GM06990 (cell line): Measurements from ENCODE around the gene MYLIP.

Experiments
- DNase-seq: peaks from one replicate; pipeline ENCODE4 v3.0.0-alpha.2; 2011; ENCODE audit not compliant: insufficient read length; ENCODE audit errors: extremely low read depth
- H3K27me3 ChIP-seq: replicated peaks from 2 replicates; pipeline ENCODE4 v1.6.0; 2011; ENCODE audit warnings: low read length; ENCODE audit not compliant: control insufficient read depth, insufficient read depth
- H3K36me3 ChIP-seq: 2 replicates; pipeline ENCODE4 v1.5.1; 2011; ENCODE audit warnings: low read length; ENCODE audit not compliant: control insufficient read depth, insufficient read depth
- H3K4me3 ChIP-seq: replicated peaks from 2 replicates; pipeline ENCODE4 v1.5.1; 2011; ENCODE audit warnings: low read depth, mild to moderate bottlenecking, control low read depth, low read length
- CTCF ChIP-seq: IDR thresholded peaks from 2 replicates; pipeline ENCODE4 v1.5.1; 2011; ENCODE audit warnings: low read length, control low read depth, mild to moderate bottlenecking, inconsistent platforms; ENCODE audit not compliant: insufficient read depth, poor library complexity, severe bottlenecking

MYLIP gene

DNA sequence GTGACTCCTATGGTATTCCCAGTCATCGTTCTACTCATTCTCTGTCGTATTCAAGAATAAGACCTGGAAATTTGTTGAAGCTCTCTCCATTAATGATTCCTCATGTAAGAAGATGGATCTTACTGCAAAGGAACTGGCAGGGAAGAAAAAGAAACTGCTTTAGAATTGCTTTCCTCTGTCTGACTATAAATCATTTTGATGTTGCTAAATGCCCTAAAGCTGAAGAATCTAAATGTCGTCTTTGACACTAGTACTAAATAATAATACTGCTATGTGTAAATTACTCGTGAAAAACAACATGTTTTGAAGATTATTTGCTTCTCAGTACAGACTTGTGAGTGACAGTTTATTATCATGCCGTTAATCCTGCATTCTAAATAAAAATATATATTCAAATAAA is 20.5 kb upstream of the MYLIP start:
- no peaks in the 10 kb centered on the region for H3K27me3 ChIP-seq
- TF ChIP-seq CTCF: no peak
- no peaks in the 10 kb centered on the region for H3K36me3 ChIP-seq
- no peak for DNase-seq
- no peak overlapping the region for H3K4me3 ChIP-seq

DNA sequence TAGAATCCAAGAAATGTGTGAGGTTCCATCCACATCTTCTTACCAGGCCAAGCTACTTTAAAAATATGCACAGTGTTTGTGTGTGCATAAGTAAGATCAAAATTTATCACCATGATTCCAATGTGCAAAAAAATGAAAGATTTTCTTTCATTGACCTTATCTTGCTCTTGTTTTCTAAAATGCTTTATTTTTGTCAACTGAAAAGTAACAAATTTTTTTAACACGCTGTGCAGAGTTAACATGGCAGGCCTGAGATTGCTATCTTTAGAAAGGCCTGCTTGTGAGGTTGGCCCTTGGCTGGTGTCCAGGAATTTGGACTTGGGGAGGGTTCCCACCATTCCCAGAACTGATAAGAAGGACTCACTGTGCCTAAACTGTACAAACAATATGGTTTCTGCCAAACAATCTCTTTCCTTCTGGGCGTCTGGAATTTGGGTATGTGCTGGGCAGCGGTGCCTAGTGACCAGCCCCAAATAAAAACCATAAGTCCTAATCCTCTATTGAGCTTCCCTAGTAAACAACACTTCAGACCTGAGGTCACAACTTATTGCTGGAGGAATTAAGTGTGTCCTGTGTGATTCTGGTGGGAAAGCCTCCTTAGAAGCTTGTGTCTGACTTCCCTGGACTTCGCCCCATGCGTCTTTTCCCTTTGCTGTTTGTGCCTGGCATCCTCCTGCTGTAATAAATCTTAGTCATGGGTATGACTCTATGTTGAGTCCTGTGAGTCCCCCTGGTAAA is 19.8 kb upstream of the MYLIP start:
- Histone ChIP-seq H3K36me3 (no peaks in the 10 kb centered on the region), H3K4me3 (no peak overlapping the region), H3K27me3 (no peaks in the 10 kb centered on the region)
- no peak for TF ChIP-seq CTCF
- DNase-seq: no peak

GRCh38 chr6:16109659-16110305 is 19.1 kb upstream of the MYLIP start:
- H3K4me3 ChIP-seq: no peak overlapping the region
- H3K36me3 ChIP-seq: no peaks in the 10 kb centered on the region
- TF ChIP-seq CTCF: no peak
- H3K27me3 ChIP-seq: no peaks in the 10 kb centered on the region
- DNase-seq: no peak

GRCh38 chr6:16118825-16119224 is 10.1 kb upstream of the MYLIP start:
- no peak for DNase-seq
- Histone ChIP-seq H3K27me3 (no peaks in the 10 kb centered on the region), H3K36me3 (no peaks in the 10 kb centered on the region), H3K4me3 (no peak overlapping the region)
- TF ChIP-seq CTCF: no peak

GRCh38 chr6:16121339-16121738 is 7.5 kb upstream of the MYLIP start:
- H3K36me3 ChIP-seq: no peaks in the 10 kb centered on the region
- DNase-seq: no peak
- H3K27me3 ChIP-seq: no peaks in the 10 kb centered on the region
- no peak overlapping the region for H3K4me3 ChIP-seq
- TF ChIP-seq CTCF: no peak

GRCh38 chr6:16122197-16122596 is 6.7 kb upstream of the MYLIP start:
- Histone ChIP-seq H3K4me3 (no peak overlapping the region), H3K27me3 (no peaks in the 10 kb centered on the region), H3K36me3 (no peaks in the 10 kb centered on the region)
- DNase-seq: no peak
- no peak for TF ChIP-seq CTCF
